LNCAP (cell line): ENCODE measurements around the gene ERFL.

Source experiments
- TF ChIP-seq, protein P1 (sequence below): fragments of 450-650 bp; IDR thresholded peaks from 2 replicates; pipeline ENCODE4 v1.5.1; 2017; ENCODE audit warnings: mild to moderate bottlenecking

Gene ERFL

GRCh38 chr19:41897181-41897580, 31.1 kb downstream of the ERFL start:
- TF ChIP-seq, protein P1, sequence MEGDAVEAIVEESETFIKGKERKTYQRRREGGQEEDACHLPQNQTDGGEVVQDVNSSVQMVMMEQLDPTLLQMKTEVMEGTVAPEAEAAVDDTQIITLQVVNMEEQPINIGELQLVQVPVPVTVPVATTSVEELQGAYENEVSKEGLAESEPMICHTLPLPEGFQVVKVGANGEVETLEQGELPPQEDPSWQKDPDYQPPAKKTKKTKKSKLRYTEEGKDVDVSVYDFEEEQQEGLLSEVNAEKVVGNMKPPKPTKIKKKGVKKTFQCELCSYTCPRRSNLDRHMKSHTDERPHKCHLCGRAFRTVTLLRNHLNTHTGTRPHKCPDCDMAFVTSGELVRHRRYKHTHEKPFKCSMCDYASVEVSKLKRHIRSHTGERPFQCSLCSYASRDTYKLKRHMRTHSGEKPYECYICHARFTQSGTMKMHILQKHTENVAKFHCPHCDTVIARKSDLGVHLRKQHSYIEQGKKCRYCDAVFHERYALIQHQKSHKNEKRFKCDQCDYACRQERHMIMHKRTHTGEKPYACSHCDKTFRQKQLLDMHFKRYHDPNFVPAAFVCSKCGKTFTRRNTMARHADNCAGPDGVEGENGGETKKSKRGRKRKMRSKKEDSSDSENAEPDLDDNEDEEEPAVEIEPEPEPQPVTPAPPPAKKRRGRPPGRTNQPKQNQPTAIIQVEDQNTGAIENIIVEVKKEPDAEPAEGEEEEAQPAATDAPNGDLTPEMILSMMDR = no peak

DNA sequence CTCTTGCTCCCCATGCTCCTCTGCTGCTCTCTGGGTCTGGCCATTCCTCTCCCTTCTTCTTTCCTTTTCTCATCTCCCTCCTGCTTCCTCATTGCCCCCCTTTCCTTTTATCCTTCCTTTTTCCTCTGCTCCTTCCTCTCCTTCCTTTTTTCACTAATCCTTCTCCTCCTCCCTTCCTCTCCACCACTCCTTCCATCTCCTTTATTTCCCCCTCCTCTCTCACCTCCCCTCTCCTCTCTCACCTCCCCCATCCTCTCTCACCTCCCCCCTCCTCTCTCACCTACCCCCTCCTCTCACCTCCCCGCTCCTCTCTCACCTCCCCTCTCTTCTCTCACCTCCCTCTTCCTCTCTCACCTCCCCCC, 31.7 kb downstream of the ERFL start:
- TF ChIP-seq, protein P1 = no peak

DNA sequence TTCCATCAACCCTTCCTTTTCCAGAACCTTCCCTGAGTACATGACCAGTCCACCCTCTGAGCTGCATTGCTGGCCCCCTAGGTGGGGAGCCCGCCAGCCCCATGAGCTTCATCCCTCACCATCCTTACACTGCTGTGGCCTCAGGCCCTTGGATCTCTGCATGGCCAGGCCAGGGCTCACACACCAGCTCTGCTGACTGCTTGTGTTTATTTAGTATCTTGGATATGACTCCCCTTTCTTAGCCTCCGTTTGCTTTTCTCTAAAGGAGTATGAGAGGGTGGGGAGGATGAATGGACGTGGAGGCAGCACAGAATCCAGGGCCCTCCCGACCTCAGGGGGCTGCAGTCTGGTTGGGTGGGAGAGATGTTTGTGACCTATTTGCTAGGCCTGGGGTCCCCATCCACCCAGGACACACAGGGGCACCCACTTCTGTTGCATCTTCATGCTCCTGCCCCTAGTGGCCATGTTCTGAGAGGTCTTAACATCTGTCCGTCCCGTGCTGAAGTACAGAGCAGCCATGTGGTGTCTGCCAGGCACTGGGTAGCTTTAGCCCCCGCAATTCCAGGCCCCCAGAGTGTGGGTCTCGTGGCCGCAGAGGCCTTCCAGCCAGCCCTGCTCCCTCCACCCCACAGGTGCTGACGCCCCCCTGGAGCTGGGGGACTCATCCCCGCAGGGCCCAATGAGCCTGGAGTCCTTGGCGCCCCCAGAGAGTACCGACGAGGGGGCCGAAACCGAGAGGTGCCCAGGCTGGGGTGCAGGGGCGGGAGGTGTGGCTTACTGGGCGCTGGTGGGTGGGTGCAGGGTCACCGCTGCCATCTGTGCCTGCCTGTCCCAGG, 32.3 kb downstream of the ERFL start:
- TF ChIP-seq, protein P1 = peak; percentile 14; the same call in 1 of the 2 replicates

DNA sequence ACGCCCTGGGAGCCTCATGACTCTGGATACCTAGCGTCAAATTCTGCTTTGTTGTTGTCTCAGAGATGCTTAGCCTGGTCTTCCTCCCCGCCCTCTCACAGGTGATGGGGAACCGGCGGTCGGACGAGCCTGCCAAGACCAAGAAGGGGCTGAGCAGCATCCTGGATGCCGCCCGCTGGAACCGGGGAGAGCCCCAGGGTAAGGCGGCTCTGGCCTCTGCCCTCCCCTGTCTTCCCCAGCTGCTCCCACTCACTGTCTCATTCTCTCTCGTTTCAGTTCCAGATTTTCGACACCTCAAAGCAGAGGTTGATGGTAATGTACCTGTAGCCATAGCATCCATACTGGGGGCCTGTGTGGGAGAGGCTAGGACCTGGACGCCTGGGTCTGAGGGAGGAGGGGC, 33.9 kb downstream of the ERFL start:
- TF ChIP-seq, protein P1 = no peak

DNA sequence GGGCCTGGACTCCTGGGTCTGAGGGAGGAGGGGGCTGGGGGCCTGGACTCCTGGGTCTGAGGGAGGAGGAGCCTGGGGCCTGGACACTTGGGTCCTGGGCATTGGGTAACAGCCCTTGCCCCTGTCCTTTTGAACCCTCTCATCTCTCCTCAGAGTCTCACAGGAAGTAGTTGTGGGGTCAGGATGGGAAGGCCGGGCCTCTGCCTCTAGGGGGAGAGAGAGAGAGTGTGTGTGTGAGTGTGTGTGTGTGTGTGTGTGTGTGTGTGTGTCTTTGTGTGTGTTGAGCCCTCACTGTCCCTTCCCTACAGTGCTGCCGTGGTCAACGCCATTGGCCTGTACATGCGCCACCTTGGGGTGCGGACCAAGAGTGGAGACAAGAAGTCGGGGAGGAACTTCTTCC, 34.4 kb downstream of the ERFL start:
- TF ChIP-seq, protein P1 = no peak

DNA sequence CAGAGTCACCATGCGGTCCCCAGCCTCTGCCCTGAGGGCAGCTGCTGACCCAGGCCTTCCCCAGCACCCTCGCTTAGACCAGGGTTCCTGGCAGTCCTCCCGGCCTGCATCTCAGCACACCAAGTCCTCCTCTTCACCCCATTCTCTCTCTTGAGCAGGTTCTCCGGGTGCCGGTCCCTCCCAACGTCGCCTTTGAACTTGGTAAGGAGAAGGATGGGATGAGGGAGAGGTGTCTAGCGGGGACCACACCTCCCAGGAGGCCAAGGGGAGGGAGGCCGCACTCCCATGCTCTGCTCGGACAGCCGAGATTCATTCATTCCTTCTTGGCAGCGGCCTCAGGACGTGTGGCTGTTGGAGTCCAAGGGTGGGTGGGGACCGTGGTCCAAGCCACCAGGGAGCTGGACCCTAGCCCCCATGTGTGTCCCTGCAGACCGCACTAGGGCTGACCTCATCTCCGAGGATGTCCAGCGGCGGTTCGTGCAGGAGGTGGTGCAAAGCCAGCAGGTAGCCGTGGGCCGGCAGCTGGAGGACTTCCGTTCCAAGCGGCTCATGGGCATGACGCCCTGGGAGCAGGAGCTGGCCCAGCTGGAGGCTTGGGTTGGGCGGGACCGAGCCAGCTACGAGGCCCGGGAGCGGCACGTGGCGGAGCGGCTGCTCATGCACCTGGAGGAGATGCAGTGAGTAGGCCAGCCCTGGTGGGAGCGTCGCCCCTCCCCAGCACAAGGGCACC, 35.9 kb downstream of the ERFL start:
- TF ChIP-seq, protein P1 = no peak

- TF ChIP-seq, protein P1 = no peak
Observed at GRCh38 chr19:41890936-41891335, 37.3 kb downstream of the ERFL start.
